SK-N-SH treated with all-trans-retinoic acid at 6 μM for 48 hours (cell line): Measurements from ENCODE around the gene NFIX.

Experiments
- ARNTL ChIP-seq: fragments of 450-650 bp; formaldehyde crosslinking; IDR thresholded peaks from 2 replicates; pipeline ENCODE4 v1.5.0; 2020; ENCODE audit warnings: low read depth, mild to moderate bottlenecking, moderate library complexity, borderline replicate concordance
- ESRRG ChIP-seq: fragments of 250-450 bp; sonication (Bioruptor Pico); IDR thresholded peaks from 2 replicates; pipeline ENCODE4 v1.6.1; 2021; ENCODE audit warnings: mild to moderate bottlenecking
- GLIS3 ChIP-seq: fragments of 250-450 bp; sonication (Bioruptor Pico); IDR thresholded peaks from 2 replicates; pipeline ENCODE4 v1.5.0; 2020; ENCODE audit warnings: mild to moderate bottlenecking, moderate library complexity
- ISL1 ChIP-seq: fragments of 250-450 bp; sonication (Bioruptor Pico); IDR thresholded peaks from 2 replicates; pipeline ENCODE4 v2.1.2; 2022; ENCODE audit warnings: mild to moderate bottlenecking, moderate library complexity
- SNAI2 ChIP-seq: fragments of 250-450 bp; sonication (Bioruptor Pico); IDR thresholded peaks from 2 replicates; pipeline ENCODE4 v1.5.0; 2020; ENCODE audit warnings: mild to moderate bottlenecking, moderate library complexity
- TCF4 ChIP-seq: fragments of 250-450 bp; sonication (Bioruptor Pico); IDR thresholded peaks from 2 replicates; pipeline ENCODE4 v1.8.0; 2021; ENCODE audit warnings: mild to moderate bottlenecking, moderate library complexity, borderline replicate concordance
- TOX ChIP-seq: fragments of 250-450 bp; sonication (Bioruptor Pico); IDR thresholded peaks from 2 replicates; pipeline ENCODE4 v1.8.0; 2021; ENCODE audit warnings: mild to moderate bottlenecking, moderate library complexity, borderline replicate concordance
- ZFP3 ChIP-seq: fragments of 250-450 bp; sonication (Bioruptor Pico); IDR thresholded peaks from 2 replicates; pipeline ENCODE4 v1.5.0; 2020; ENCODE audit warnings: mild to moderate bottlenecking, moderate library complexity
- ZNF565 ChIP-seq: fragments of 450-650 bp; formaldehyde crosslinking; conservative IDR thresholded peaks from 2 replicates; pipeline ENCODE4 v1.5.0; 2020; ENCODE audit warnings: low read depth, mild to moderate bottlenecking, moderate library complexity
- TF ChIP-seq, protein P1 (sequence below): fragments of 250-450 bp; sonication (Bioruptor Pico); IDR thresholded peaks from 2 replicates; pipeline ENCODE4 v1.8.0; 2020; ENCODE audit warnings: mild to moderate bottlenecking, moderate library complexity, borderline replicate concordance
- TF ChIP-seq, protein P2 (sequence below): fragments of 250-450 bp; sonication (Bioruptor Pico); IDR thresholded peaks from 2 replicates; pipeline ENCODE4 v1.5.1; 2021; ENCODE audit warnings: mild to moderate bottlenecking, moderate library complexity

GRCh38 chr19:12967907-12968306 lies 27.4 kb upstream of the NFIX start:
- no peak for TF ChIP-seq ESRRG (CRISPR knock-in tag)
- no peak for TF ChIP-seq ZFP3 (CRISPR knock-in tag)
- TF ChIP-seq TOX (CRISPR knock-in tag): no peak
- TF ChIP-seq SNAI2 (CRISPR knock-in tag): no peak
- no peak for TF ChIP-seq TCF4 (CRISPR knock-in tag)
- TF ChIP-seq ISL1 (CRISPR knock-in tag): no peak
- no peak for TF ChIP-seq ZNF565
- no peak for TF ChIP-seq ARNTL (CRISPR knock-in tag)
- TF ChIP-seq, protein P1, sequence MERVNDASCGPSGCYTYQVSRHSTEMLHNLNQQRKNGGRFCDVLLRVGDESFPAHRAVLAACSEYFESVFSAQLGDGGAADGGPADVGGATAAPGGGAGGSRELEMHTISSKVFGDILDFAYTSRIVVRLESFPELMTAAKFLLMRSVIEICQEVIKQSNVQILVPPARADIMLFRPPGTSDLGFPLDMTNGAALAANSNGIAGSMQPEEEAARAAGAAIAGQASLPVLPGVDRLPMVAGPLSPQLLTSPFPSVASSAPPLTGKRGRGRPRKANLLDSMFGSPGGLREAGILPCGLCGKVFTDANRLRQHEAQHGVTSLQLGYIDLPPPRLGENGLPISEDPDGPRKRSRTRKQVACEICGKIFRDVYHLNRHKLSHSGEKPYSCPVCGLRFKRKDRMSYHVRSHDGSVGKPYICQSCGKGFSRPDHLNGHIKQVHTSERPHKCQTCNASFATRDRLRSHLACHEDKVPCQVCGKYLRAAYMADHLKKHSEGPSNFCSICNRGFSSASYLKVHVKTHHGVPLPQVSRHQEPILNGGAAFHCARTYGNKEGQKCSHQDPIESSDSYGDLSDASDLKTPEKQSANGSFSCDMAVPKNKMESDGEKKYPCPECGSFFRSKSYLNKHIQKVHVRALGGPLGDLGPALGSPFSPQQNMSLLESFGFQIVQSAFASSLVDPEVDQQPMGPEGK (CRISPR knock-in tag): no peak
- TF ChIP-seq GLIS3: no peak
- TF ChIP-seq, protein P2, sequence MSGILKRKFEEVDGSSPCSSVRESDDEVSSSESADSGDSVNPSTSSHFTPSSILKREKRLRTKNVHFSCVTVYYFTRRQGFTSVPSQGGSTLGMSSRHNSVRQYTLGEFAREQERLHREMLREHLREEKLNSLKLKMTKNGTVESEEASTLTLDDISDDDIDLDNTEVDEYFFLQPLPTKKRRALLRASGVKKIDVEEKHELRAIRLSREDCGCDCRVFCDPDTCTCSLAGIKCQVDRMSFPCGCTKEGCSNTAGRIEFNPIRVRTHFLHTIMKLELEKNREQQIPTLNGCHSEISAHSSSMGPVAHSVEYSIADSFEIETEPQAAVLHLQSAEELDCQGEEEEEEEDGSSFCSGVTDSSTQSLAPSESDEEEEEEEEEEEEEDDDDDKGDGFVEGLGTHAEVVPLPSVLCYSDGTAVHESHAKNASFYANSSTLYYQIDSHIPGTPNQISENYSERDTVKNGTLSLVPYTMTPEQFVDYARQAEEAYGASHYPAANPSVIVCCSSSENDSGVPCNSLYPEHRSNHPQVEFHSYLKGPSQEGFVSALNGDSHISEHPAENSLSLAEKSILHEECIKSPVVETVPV (CRISPR knock-in tag): no peak
